SK-N-SH (cell line): ENCODE data around the gene CPTP. TPM values are rescaled to one million over a fixed set of nuclear protein-coding genes. Genes with fewer than 3 reads are reported as not detected.

Source experiments
- CTCF ChIA-PET: fragments of 300-600, 350-600 bp; formaldehyde crosslinking; extraction: SDS; loops from one replicate; lab custom pipeline; 2021; lab: Yijun Ruan, JAX
- POLR2A ChIA-PET: fragments of 350-600 bp; sonication (Branson Sonifier 250); formaldehyde crosslinking; extraction: SDS; loops from one replicate; lab custom pipeline; 2020; ENCODE audit warnings: antibody characterized with exemption, inconsistent platforms; lab: Yijun Ruan, JAX
- DNase-seq: peaks from one replicate; pipeline ENCODE4 v3.0.0; 2012
- H2AFZ ChIP-seq: fragments of 200-600 bp; sonication (generic); 2 replicates; pipeline ENCODE4 v1.8.1; 2016; ENCODE audit warnings: antibody characterized with exemption, mild to moderate bottlenecking, low read depth
- H3F3A ChIP-seq: fragments of 200-600 bp; sonication (generic); replicated peaks from 2 replicates; pipeline ENCODE3; 2016; ENCODE audit warnings: antibody characterized with exemption, mild to moderate bottlenecking; ENCODE audit not compliant: insufficient read depth
- H3K27ac ChIP-seq, 2 experiments: fragments of 200-500 bp in 1 of 2; fragments of 200-600 bp in 1 of 2; sonication (Bioruptor generic) in 1 of 2; sonication (generic), shearing (Covaris generic) in 1 of 2; 2 replicates each; pipeline versions ENCODE4 v1.5.1 to v1.6.1; 2014 to 2016; ENCODE audit warnings: low read depth in 2 of 2, inconsistent platforms in 1 of 2, low read length in 1 of 2, mild to moderate bottlenecking in 1 of 2, mixed read lengths in 1 of 2
- H3K27me3 ChIP-seq: fragments of 200-600 bp; sonication (generic), shearing (Covaris generic); 2 replicates; pipeline ENCODE4 v1.6.1; 2016; ENCODE audit warnings: mixed run types; ENCODE audit not compliant: insufficient read depth
- H3K36me3 ChIP-seq, 2 experiments: fragments of 200-500 bp in 1 of 2; fragments of 200-600 bp in 1 of 2; sonication (Bioruptor generic) in 1 of 2; sonication (generic) in 1 of 2; replicated peaks in 1 of 2; 2 replicates each; pipeline versions ENCODE3 to v1.5.1; 2014 to 2016; ENCODE audit warnings: low read length in 1 of 2, mild to moderate bottlenecking in 1 of 2; ENCODE audit not compliant: insufficient read depth in 2 of 2, control insufficient read depth in 1 of 2
- H3K4me1 ChIP-seq, 2 experiments: fragments of 200-500 bp in 1 of 2; fragments of 200-600 bp in 1 of 2; sonication (Bioruptor generic) in 1 of 2; sonication (generic), shearing (Covaris generic) in 1 of 2; 2 replicates each; pipeline versions ENCODE4 v1.5.1 to v1.6.1; 2014 to 2016; ENCODE audit warnings: low read depth in 1 of 2, low read length in 1 of 2, mixed run types in 1 of 2; ENCODE audit not compliant: insufficient read depth in 2 of 2, control insufficient read depth in 1 of 2
- H3K4me2 ChIP-seq: fragments of 200-600 bp; sonication (generic), shearing (Covaris generic); 2 replicates; pipeline ENCODE4 v1.6.1; 2017; ENCODE audit warnings: mixed run types
- H3K4me3 ChIP-seq, 2 experiments: fragments of 200-500 bp in 1 of 2; fragments of 200-600 bp in 1 of 2; sonication (Bioruptor generic) in 1 of 2; sonication (generic), shearing (Covaris generic) in 1 of 2; 2 replicates each; pipeline versions ENCODE4 v1.5.1 to v1.8.1; 2014 to 2016; ENCODE audit warnings: low read depth in 2 of 2, inconsistent platforms in 1 of 2, low read length in 1 of 2, mild to moderate bottlenecking in 1 of 2, mixed read lengths in 1 of 2, moderate library complexity in 1 of 2
- H3K79me2 ChIP-seq: fragments of 200-600 bp; sonication (generic); 2 replicates; pipeline ENCODE4 v1.8.1; 2017; ENCODE audit warnings: mild to moderate bottlenecking; ENCODE audit not compliant: insufficient read depth
- H3K9ac ChIP-seq: fragments of 200-600 bp; sonication (generic); 2 replicates; pipeline ENCODE4 v1.6.1; 2017; ENCODE audit warnings: mixed run types
- H3K9me2 ChIP-seq: fragments of 200-600 bp; sonication (generic); 2 replicates; pipeline ENCODE4 v1.6.1; 2017; ENCODE audit warnings: mixed run types
- H3K9me3 ChIP-seq: fragments of 200-600 bp; sonication (generic); 2 replicates; pipeline ENCODE4 v1.6.1; 2017; ENCODE audit warnings: mixed run types, mild to moderate bottlenecking, moderate library complexity
- H4K20me1 ChIP-seq: fragments of 200-600 bp; sonication (generic); 2 replicates; pipeline ENCODE4 v1.6.1; 2017; ENCODE audit warnings: mild to moderate bottlenecking, mixed run types; ENCODE audit not compliant: insufficient read depth
- ELF1 ChIP-seq: IDR thresholded peaks from 2 replicates; pipeline ENCODE4 v1.4.0; 2012
- EP300 ChIP-seq, 2 experiments: IDR thresholded peaks; 2 replicates each; pipeline versions ENCODE4 v1.4.0 to v1.6.1; 2012; ENCODE audit warnings: borderline replicate concordance in 1 of 2, low read depth in 1 of 2, low read length in 1 of 2
- EZH2phosphoT487 ChIP-seq: fragments of 200-600 bp; sonication (generic); IDR thresholded peaks from 2 replicates; pipeline ENCODE4 v1.6.1; 2017; ENCODE audit warnings: low read depth, mixed run types, mild to moderate bottlenecking, antibody characterized with exemption, moderate library complexity, borderline replicate concordance
- FOXJ3 ChIP-seq: sonication (generic); formaldehyde crosslinking; IDR thresholded peaks from 2 replicates; pipeline ENCODE4 v1.5.1; 2020; ENCODE audit warnings: mild to moderate bottlenecking, missing genetic modification reagents
- FOXM1 ChIP-seq: IDR thresholded peaks from 2 replicates; pipeline ENCODE4 v1.4.0; 2012; ENCODE audit warnings: low read depth, mild to moderate bottlenecking
- GATA2 ChIP-seq: sonication (generic); formaldehyde crosslinking; IDR thresholded peaks from 2 replicates; pipeline ENCODE4 v1.5.0; 2020; ENCODE audit warnings: mild to moderate bottlenecking, missing genetic modification reagents
- MEF2A ChIP-seq: IDR thresholded peaks from 2 replicates; pipeline ENCODE4 v1.4.0; 2012; ENCODE audit warnings: low read depth, borderline replicate concordance
- NRF1 ChIP-seq: IDR thresholded peaks from 2 replicates; pipeline ENCODE4 v1.6.1; 2012; ENCODE audit warnings: low read depth, mild to moderate bottlenecking, low read length
- POLR2AphosphoS5 ChIP-seq: IDR thresholded peaks from 2 replicates; pipeline ENCODE4 v1.6.1; 2012; ENCODE audit warnings: low read depth, low read length
- RCOR1 ChIP-seq: fragments of 150-350 bp; IDR thresholded peaks from 2 replicates; pipeline ENCODE4 v1.6.1; 2017; ENCODE audit warnings: antibody characterized with exemption, low read length
- RFX5 ChIP-seq: IDR thresholded peaks from 2 replicates; pipeline ENCODE4 v1.6.1; 2012; ENCODE audit warnings: mild to moderate bottlenecking, improper control_type of control experiment, low read length
- RXRA ChIP-seq: IDR thresholded peaks from 2 replicates; pipeline ENCODE4 v1.4.0; 2012; ENCODE audit warnings: low read depth, mild to moderate bottlenecking, borderline replicate concordance
- SIN3A ChIP-seq: IDR thresholded peaks from 2 replicates; pipeline ENCODE4 v1.6.1; 2012; ENCODE audit warnings: low read depth, mild to moderate bottlenecking, low read length, moderate library complexity, borderline replicate concordance
- TAF1 ChIP-seq: IDR thresholded peaks from 2 replicates; pipeline ENCODE4 v1.6.1; 2012; ENCODE audit warnings: low read depth, mild to moderate bottlenecking, low read length, moderate library complexity, borderline replicate concordance
- TEAD4 ChIP-seq: IDR thresholded peaks from 2 replicates; pipeline ENCODE4 v1.4.0; 2012; ENCODE audit warnings: mild to moderate bottlenecking, borderline replicate concordance; ENCODE audit not compliant: insufficient read depth
- WGBS: methylation state at CpG from one replicate; pipeline ENCODE4 v1.1.6; 2017; ENCODE audit warnings: low lambda C conversion rate; 5-methylcytosine and 5-hydroxymethylcytosine counted together
- polyA plus RNA-seq, 3 experiments: library from polyadenylated mRNA; depleted of rRNA; stranded (reverse); fragments of >200 nt; gene quantifications; 2 replicates each; pipeline ENCODE4 v1.2.3, GENCODE V29; 2012
- TF ChIP-seq, protein P1 (sequence below): IDR thresholded peaks from 2 replicates; pipeline ENCODE4; 2012
- TF ChIP-seq, protein P2 (sequence below): IDR thresholded peaks from 2 replicates; pipeline ENCODE4 v1.4.0; 2012; ENCODE audit warnings: low read depth, borderline replicate concordance
- TF ChIP-seq, protein P3 (sequence below): fragments of 200-600 bp; sonication (generic); IDR thresholded peaks from 2 replicates; pipeline ENCODE4 v1.6.1; 2017; ENCODE audit warnings: antibody characterized with exemption, mild to moderate bottlenecking, moderate library complexity
- TF ChIP-seq, protein P4 (sequence below): fragments of 150-350 bp; IDR thresholded peaks from 2 replicates; pipeline ENCODE4 v1.6.1; 2016; ENCODE audit warnings: mild to moderate bottlenecking, low read depth, low read length

The CPTP gene
- polyA plus RNA-seq, 1 of the 3 experiments (the other 2 are of a cell fraction) = 13.4 TPM

DNA sequence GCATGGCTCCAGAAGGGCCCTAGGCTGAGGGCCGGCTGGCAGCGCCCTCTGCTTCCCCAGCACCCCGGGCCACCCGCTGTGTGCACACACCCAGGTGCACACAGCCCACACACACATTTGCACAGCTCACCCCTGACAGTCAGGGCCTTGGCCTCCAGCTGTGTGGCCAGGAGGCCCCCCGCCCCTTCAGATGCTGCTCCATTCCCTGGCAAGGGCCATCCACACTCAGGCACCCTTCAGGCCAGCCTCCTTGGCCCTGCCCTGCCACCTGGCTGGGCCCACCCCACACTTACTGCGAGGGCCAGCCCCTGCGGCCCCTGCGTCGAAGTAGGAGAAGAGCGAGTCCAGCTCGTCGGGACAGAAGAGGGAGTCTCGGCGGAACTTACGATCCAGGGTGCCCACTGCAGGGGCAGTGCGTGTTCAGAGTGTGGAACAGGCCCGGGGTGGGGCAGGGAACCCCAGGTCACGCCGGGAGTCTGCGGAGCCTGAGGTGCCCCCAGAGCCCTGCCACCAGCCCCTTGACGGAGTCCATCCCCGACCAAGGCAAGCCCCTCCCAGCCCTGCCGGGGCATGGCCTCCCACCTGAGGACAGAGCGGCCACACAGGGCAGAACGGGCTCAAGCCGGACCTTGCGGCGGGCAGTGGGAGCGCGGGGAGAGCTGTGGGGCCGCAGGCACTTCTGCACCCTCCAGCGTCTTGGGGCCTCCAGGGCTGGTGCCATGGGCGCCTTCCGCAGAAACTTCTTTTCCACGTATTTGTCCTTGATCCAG, 29.3 kb upstream of the CPTP start:
- peaks cover 0 to 21% of the 10 kb centered on the region in 2 experiments for H3K36me3 ChIP-seq
- H3K4me2 ChIP-seq = no peak overlapping the region
- 96% methylated on average over 19 of the region's 35 CpGs for WGBS
- no peak for DNase-seq
- H3K4me3 ChIP-seq = no peak overlapping the region
- no peak overlapping the region for H3K9ac ChIP-seq
- CTCF ChIA-PET = interaction anchor here (0.9 to 7.3 kb wide), 5 partner anchors 8 to 263 kb away, joined by 3 to 131 read pairs (median 4); no protein-coding TSS in a partner anchor
- H3K4me1 ChIP-seq = peaks cover 0 to 9% of the 10 kb centered on the region in 2 experiments; a peak in 1 of 4 replicates
- H3K27me3 ChIP-seq = no peaks in the 10 kb centered on the region
- H3K27ac ChIP-seq = no peak overlapping the region
- H4K20me1 ChIP-seq = peaks cover 3% of the 10 kb centered on the region; the same call in 1 of the 2 replicates
- no peak for TF ChIP-seq RCOR1
- TF ChIP-seq, protein P1, sequence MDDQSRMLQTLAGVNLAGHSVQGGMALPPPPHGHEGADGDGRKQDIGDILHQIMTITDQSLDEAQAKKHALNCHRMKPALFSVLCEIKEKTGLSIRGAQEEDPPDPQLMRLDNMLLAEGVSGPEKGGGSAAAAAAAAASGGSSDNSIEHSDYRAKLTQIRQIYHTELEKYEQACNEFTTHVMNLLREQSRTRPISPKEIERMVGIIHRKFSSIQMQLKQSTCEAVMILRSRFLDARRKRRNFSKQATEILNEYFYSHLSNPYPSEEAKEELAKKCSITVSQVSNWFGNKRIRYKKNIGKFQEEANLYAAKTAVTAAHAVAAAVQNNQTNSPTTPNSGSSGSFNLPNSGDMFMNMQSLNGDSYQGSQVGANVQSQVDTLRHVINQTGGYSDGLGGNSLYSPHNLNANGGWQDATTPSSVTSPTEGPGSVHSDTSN = no peak
- TF ChIP-seq, all 33 proteins: peak for 0
- no peaks in the 10 kb centered on the region for H3F3A ChIP-seq
- no peak overlapping the region for H2AFZ ChIP-seq
- H3K79me2 ChIP-seq = no peaks in the 10 kb centered on the region
- POLR2A ChIA-PET = interaction anchor here (0.6 kb wide), 1 partner anchor 30 kb away, joined by 3 read pairs; no protein-coding TSS in a partner anchor
- H3K9me2 ChIP-seq = no peaks in the 10 kb centered on the region
- H3K9me3 ChIP-seq = no peaks in the 10 kb centered on the region

DNA sequence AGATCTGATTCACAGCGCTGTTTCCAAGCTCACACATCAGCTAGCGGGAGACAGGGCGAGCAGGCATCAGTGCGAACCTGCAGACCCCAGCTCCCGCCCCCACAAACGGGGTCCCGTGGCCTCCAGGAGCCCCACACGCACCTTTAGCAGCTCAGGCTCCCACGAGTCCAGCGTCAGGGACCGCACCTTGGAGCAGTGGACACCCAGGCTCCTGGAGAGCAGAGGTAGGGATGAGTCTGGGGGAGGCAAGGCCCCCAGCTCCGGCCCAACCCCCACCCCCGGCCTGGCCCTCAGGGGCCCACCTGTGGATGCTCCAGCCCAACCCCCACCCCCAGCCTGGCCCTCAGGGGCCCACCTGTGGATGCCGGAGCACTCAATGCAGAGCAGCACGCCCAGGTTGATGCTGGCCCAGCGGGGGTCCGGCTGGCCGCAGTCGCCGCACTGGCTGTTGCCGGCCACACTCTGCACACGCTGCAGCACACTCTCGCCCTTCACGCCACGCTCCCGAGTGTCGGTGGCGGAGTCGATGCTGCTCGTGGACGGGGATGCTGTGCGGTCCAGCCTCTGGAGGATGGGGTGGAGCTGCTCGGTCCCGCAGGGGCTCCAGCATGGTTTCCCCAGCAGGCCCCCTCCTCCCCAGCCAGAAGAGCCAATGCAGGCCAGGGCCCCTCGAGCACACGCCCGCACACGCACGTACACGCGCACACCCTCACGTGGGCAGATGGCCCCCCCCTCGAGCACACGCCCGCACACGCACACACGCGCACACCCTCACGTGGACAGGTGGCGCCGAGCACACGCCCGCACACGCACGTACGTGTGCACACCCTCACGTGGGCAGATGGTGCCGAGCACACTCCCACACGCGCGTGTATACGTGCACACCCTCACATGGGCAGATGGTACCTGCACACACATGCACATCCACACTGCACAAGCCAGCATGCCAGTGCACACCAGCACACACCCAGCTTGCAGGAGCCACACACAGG, 28.2 kb upstream of the CPTP start:
- H3K4me1 ChIP-seq = peaks cover 0 to 8% of the 10 kb centered on the region in 2 experiments; a peak in 1 of 4 replicates
- no peak overlapping the region for H2AFZ ChIP-seq
- peaks cover 0 to 21% of the 10 kb centered on the region in 2 experiments for H3K36me3 ChIP-seq
- CTCF ChIA-PET = interaction anchor here (7.3 kb wide), 1 partner anchor 176 kb away, joined by 131 read pairs; no protein-coding TSS in a partner anchor
- H3K9me3 ChIP-seq = no peaks in the 10 kb centered on the region
- no peak overlapping the region for H3K27ac ChIP-seq
- H3K4me2 ChIP-seq = no peak overlapping the region
- TF ChIP-seq RXRA = no peak
- no peak for TF ChIP-seq MEF2A
- no peak for TF ChIP-seq SIN3A
- TF ChIP-seq EZH2phosphoT487 = no peak
- TF ChIP-seq, protein P2, sequence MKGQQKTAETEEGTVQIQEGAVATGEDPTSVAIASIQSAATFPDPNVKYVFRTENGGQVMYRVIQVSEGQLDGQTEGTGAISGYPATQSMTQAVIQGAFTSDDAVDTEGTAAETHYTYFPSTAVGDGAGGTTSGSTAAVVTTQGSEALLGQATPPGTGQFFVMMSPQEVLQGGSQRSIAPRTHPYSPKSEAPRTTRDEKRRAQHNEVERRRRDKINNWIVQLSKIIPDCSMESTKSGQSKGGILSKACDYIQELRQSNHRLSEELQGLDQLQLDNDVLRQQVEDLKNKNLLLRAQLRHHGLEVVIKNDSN = no peak
- TF ChIP-seq TAF1 = no peak
- TF ChIP-seq, protein P3, sequence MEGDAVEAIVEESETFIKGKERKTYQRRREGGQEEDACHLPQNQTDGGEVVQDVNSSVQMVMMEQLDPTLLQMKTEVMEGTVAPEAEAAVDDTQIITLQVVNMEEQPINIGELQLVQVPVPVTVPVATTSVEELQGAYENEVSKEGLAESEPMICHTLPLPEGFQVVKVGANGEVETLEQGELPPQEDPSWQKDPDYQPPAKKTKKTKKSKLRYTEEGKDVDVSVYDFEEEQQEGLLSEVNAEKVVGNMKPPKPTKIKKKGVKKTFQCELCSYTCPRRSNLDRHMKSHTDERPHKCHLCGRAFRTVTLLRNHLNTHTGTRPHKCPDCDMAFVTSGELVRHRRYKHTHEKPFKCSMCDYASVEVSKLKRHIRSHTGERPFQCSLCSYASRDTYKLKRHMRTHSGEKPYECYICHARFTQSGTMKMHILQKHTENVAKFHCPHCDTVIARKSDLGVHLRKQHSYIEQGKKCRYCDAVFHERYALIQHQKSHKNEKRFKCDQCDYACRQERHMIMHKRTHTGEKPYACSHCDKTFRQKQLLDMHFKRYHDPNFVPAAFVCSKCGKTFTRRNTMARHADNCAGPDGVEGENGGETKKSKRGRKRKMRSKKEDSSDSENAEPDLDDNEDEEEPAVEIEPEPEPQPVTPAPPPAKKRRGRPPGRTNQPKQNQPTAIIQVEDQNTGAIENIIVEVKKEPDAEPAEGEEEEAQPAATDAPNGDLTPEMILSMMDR = no peak
- no peak for TF ChIP-seq FOXJ3 (CRISPR knock-in tag)
- TF ChIP-seq, protein P4, sequence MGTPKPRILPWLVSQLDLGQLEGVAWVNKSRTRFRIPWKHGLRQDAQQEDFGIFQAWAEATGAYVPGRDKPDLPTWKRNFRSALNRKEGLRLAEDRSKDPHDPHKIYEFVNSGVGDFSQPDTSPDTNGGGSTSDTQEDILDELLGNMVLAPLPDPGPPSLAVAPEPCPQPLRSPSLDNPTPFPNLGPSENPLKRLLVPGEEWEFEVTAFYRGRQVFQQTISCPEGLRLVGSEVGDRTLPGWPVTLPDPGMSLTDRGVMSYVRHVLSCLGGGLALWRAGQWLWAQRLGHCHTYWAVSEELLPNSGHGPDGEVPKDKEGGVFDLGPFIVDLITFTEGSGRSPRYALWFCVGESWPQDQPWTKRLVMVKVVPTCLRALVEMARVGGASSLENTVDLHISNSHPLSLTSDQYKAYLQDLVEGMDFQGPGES = no peak
- TF ChIP-seq NRF1 = no peak
- TF ChIP-seq TEAD4 = no peak
- TF ChIP-seq POLR2AphosphoS5 = no peak
- no peak for TF ChIP-seq RFX5
- no peak for TF ChIP-seq GATA2 (CRISPR knock-in tag)
- TF ChIP-seq EP300 (IDR thresholded peaks at IDR 0.05; ENCODE audit: borderline replicate concordance in 1 of 2, low read depth in 1 of 2, low read length in 1 of 2) = no peak
- TF ChIP-seq FOXM1 = no peak
- no peak for TF ChIP-seq ELF1
- H3K79me2 ChIP-seq = no peaks in the 10 kb centered on the region
- H3K9ac ChIP-seq = no peak overlapping the region
- H3F3A ChIP-seq = no peaks in the 10 kb centered on the region
- peaks cover 4% of the 10 kb centered on the region; the same call in 1 of the 2 replicates for H4K20me1 ChIP-seq
- no peak overlapping the region for H3K4me3 ChIP-seq
- POLR2A ChIA-PET = interaction anchor here (0.6 kb wide), 1 partner anchor 31 kb away, joined by 3 read pairs; no protein-coding TSS in a partner anchor
- H3K27me3 ChIP-seq = no peaks in the 10 kb centered on the region
- 95% methylated on average over 41 of the region's 62 CpGs for WGBS
- no peak for DNase-seq
- no peaks in the 10 kb centered on the region for H3K9me2 ChIP-seq
